Limb (tissue), 2 donors: Measurements from ENCODE around the gene CCDC158.
"Not testable (repeated sequence)": the region's sequence is repeated elsewhere in the genome, so short reads cannot be mapped to it uniquely, and the experiment has no call there.

Experiments
- DNase-seq, 2 donors: peaks; one replicate each; pipeline ENCODE4 v3.0.0-alpha.2; 2016; ENCODE audit errors: extremely low spot score in 2 of 2

CCDC158 gene

GRCh38 chr4:76282941-76283689 lies 137.8 kb downstream of the CCDC158 start:
- DNase-seq: no peak

- DNase-seq: not testable (repeated sequence)
These were observed 139.3 kb downstream of the CCDC158 start for GRCh38 chr4:76281594-76281993.

GRCh38 chr4:76280488-76281441 lies 140.2 kb downstream of the CCDC158 start:
- DNase-seq: no peak

GRCh38 chr4:76279462-76279861 lies 141.5 kb downstream of the CCDC158 start:
- no peak for DNase-seq

- DNase-seq: no peak
These were observed 142.4 kb downstream of the CCDC158 start for GRCh38 chr4:76278583-76278982.

GRCh38 chr4:76277667-76278066 lies 143.3 kb downstream of the CCDC158 start:
- DNase-seq: no peak

- no peak for DNase-seq
These were observed 144.1 kb downstream of the CCDC158 start for GRCh38 chr4:76276813-76277212.

- no peak for DNase-seq
These were observed 145.3 kb downstream of the CCDC158 start for GRCh38 chr4:76275486-76276124.

- DNase-seq: no peak
These were observed 147.9 kb downstream of the CCDC158 start for GRCh38 chr4:76272999-76273398.

GRCh38 chr4:76272582-76272981 lies 148.4 kb downstream of the CCDC158 start:
- no peak for DNase-seq

- DNase-seq: no peak
These were observed 148.9 kb downstream of the CCDC158 start for GRCh38 chr4:76272073-76272472.

- no peak for DNase-seq
These were observed 149.7 kb downstream of the CCDC158 start for GRCh38 chr4:76271248-76271647.

GRCh38 chr4:76270244-76271175 lies 150.4 kb downstream of the CCDC158 start:
- no peak for DNase-seq

- DNase-seq: no peak
These were observed 153.1 kb downstream of the CCDC158 start for GRCh38 chr4:76267811-76268210.

- DNase-seq: no peak
These were observed 154.3 kb downstream of the CCDC158 start for GRCh38 chr4:76266627-76267026.

GRCh38 chr4:76265631-76266218 lies 155.2 kb downstream of the CCDC158 start:
- no peak for DNase-seq
